Skeletal muscle tissue (tissue), 4 donors: Measurements from ENCODE around the gene ZNF146. TPM values are rescaled to one million over a fixed set of nuclear protein-coding genes. Genes with fewer than 3 reads are reported as not detected.
A peak's percentile ranks its signal among the peaks of the same experiment; 100 is the strongest.
"Not testable (repeated sequence)": the region's sequence is repeated elsewhere in the genome, so short reads cannot be mapped to it uniquely, and the experiment has no call there.

ENCODE experiments used
- H3K27ac ChIP-seq: one replicate; pipeline ENCODE4 v1.7.0; 2013; ENCODE audit warnings: mild to moderate bottlenecking, low read depth, low read length, inconsistent platforms
- H3K27me3 ChIP-seq, 3 donors: one replicate each; pipeline ENCODE4 v1.7.0; 2013; ENCODE audit warnings: low read length in 3 of 3; ENCODE audit not compliant: control insufficient read depth in 3 of 3, insufficient read depth in 3 of 3
- H3K36me3 ChIP-seq, 3 donors: one replicate each; pipeline ENCODE4 v1.7.0; 2013; ENCODE audit warnings: low read length in 3 of 3; ENCODE audit not compliant: control insufficient read depth in 3 of 3, insufficient read depth in 3 of 3
- H3K4me1 ChIP-seq, 3 donors: one replicate each; pipeline ENCODE4 v1.7.0; 2013; ENCODE audit warnings: low read length in 3 of 3, mild to moderate bottlenecking in 3 of 3; ENCODE audit not compliant: control insufficient read depth in 3 of 3, insufficient read depth in 3 of 3
- H3K4me3 ChIP-seq, 3 donors: one replicate each; pipeline ENCODE4 v1.7.0; 2013; ENCODE audit warnings: low read length in 3 of 3
- H3K9ac ChIP-seq, 3 donors: one replicate each; pipeline ENCODE4 v1.7.0; 2013; ENCODE audit warnings: low read length in 3 of 3, mild to moderate bottlenecking in 3 of 3, moderate library complexity in 2 of 3, low read depth in 1 of 3
- H3K9me3 ChIP-seq, 3 donors: one replicate each; pipeline ENCODE4 v1.7.0; 2013; ENCODE audit warnings: low read length in 3 of 3; ENCODE audit not compliant: control insufficient read depth in 3 of 3
- total RNA-seq: library from RNA; depleted of rRNA; stranded (reverse); fragments of >200 nt; gene quantifications from one replicate; pipeline ENCODE4 v1.2.3, GENCODE V29; 2014
- donor health status: Osteomylitis.

Gene ZNF146
- total RNA-seq: 45.9 TPM

DNA sequence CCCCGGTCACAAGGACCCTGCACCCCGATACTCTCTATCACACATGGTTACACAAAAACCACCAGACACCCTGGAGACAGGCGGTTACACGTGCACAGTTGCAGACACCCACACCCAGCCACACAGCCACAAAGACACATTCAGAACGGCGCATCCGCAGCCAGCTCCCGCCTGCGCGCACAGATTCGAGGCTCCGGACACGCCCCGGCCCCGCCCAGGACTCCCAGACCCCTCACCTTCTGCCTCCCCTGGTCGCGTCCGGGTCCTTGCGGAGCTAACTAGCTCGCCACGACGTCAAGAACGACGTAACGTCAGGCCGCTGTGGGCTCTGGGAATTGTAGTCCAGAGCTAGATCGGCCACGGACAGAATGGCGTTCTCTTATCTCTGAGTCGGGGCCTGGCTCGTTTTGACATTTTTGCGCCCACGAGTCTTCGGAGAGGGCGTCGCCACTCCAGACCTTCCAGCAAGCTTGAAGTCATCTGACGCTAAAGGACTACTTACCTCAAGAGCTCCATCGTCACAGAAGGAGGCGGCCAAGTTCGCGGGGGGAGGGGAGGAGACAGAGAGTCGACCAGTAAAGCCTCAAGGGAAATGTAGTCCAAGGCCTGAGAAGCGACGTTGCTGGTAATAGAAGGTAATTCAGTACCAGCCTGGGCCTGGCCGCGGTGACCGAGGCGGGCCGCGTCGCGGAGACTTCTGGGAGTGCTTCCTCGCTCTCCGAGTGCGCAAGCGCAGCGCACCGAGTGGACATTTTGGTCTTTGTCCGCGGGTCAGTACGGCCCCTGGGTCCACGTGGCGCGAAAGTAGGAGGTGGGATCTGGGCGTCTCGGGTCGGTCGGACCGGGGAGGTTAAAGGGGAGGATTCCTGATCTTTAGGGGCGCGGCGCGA is at the start of gene ZNF146, which contains the start of gene ZNF565:
Gene ZNF146 (plus strand): TSS at position 721 of the 890 bp plus-strand sequence. CDS start 21,335 bp downstream, outside the sequence.
Gene ZNF565 (minus strand): TSS at position 280 of the 890 bp plus-strand sequence. CDS start 12,680 bp downstream, outside the sequence.
- peak within 1 kb of the TSS; percentile 90 to 98 (median 94) for H3K9ac ChIP-seq
- H3K4me1 ChIP-seq: peaks cover 11 to 14% (median 12%) of the 10 kb centered on the region in 3 donors
- peak within 1 kb of the TSS; percentile 96 for H3K27ac ChIP-seq

DNA sequence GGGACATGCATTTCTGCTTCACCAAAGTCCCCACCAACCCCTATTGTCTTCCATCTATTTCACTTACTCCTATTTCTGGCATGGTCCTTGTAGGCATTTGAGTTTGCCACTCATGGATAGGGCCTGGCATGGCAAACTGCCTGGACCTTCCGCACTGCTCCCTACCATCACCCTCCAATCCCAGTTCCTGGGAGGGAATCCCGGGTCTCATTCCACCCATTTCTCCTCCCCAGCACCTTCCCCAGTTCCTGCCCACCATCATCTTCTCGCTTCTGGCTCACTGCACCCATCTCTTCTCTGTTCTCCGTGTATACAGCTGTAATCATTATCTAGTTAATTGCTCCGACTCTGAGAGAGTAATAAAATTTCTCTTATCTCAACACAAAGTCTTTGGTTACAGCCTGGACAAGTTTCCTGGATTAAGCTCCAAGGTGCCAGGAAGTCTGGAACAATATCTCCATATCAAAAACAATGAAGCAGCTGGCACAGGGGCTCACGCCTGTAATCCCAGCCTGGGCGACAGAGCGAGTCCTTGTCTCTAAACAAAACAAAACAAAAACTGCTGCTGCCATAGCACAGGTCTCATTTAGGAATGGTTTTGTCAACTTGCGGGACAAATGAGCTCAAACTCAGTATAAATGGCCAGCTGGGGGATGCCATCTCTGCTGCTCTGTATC is 45.7 kb upstream of the ZNF146 start:
- no peaks in the 10 kb centered on the region for H3K27me3 ChIP-seq
- peaks cover 10 to 13% (median 12%) of the 10 kb centered on the region in 3 donors for H3K4me1 ChIP-seq
- H3K36me3 ChIP-seq: no peaks in the 10 kb centered on the region
- no peaks in the 10 kb centered on the region for H3K9me3 ChIP-seq
- peak overlapping the region; percentile 4 to 32 (median 30) for H3K9ac ChIP-seq
- H3K4me3 ChIP-seq: peak overlapping the region in 1 of 3 donors; percentile 22
- H3K27ac ChIP-seq: peak overlapping the region; percentile 79

More for the DNA sequence above, at the start of gene ZNF146, which contains the start of gene ZNF565:
- Histone ChIP-seq H3K4me3 (peak within 1 kb of the TSS; percentile 84 to 100 (median 97)), H3K9me3 (no peaks in the 10 kb centered on the region), H3K27me3 (no peaks in the 10 kb centered on the region), H3K36me3 (no peaks in the 10 kb centered on the region)

DNA sequence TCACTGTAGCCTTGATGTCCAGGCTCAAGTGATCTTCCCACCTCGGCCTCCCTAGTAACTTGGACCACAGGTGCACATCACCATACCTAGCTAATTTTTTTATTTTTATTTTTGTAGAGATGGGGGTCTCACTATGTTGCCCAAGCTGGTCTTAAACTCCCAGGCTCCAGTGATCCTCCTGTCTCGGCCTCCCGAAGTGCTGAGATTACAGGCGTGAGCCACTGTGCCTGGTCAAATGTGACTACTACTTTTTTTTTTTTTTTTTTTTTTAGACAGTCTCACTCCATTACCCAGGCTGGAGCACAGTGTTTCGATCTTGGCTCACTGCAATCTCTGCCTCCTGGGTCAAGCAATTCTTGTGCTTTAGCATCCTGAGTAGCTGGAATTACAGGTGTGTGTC is 42.1 kb upstream of the ZNF146 start:
- H3K27me3 ChIP-seq: no peaks in the 10 kb centered on the region
- no peak overlapping the region for H3K9ac ChIP-seq

DNA sequence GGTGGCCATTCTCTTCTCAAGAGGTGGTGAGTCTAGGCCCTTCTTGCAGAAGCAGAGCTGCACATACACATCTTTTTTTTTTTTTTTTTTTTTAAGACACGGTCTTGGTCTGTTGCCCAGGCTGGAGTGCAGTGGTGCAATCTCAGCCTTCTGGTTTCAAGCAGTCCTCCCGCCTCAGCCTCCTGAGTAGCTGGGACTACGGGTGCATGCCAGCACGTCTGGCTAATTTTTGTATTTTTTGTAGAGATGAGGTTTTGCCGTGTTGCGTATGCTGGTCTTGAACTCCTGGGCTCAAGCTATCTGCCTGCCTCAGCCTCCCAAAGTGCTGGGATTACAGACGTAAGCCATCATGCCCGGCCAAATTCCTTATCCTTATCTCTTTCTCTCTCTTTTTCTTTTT is 41.1 kb upstream of the ZNF146 start:
- H3K4me3 ChIP-seq, H3K27ac ChIP-seq, H3K27me3 ChIP-seq, H3K9ac ChIP-seq, H3K36me3 ChIP-seq, H3K9me3 ChIP-seq: not testable (repeated sequence)
- peaks cover 9 to 13% (median 12%) of the 10 kb centered on the region in 3 donors for H3K4me1 ChIP-seq

More for the DNA sequence above, 42.1 kb upstream of the ZNF146 start:
- H3K9me3 ChIP-seq: no peaks in the 10 kb centered on the region
- H3K36me3 ChIP-seq: no peaks in the 10 kb centered on the region
- peaks cover 10 to 13% (median 12%) of the 10 kb centered on the region in 3 donors for H3K4me1 ChIP-seq
- H3K27ac ChIP-seq: no peak overlapping the region
- H3K4me3 ChIP-seq: no peak overlapping the region

DNA sequence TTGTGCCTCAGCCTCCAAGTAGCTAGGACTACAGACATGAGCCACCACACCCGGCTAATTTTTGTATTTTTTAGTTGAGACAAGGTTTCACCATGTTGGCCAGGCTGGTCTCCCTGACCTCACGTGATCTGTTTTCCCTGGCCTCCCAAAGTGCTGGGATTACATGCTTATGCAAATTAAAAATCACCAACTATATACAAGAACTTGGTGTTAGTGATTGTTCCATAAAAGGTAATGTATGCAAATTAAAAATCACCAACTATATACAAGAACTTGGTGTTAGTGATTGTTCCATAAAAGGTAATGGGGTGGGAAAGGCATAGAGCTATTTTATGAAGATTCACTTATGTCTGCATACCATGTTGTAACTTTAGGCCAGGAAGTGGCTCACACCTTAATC is 35.8 kb upstream of the ZNF146 start:
- peaks cover 6 to 11% (median 7%) of the 10 kb centered on the region in 3 donors for H3K36me3 ChIP-seq
- peaks cover 0 to 15% (median 6%) of the 10 kb centered on the region in 3 donors for H3K4me1 ChIP-seq
- not testable (repeated sequence) for H3K9ac ChIP-seq, H3K9me3 ChIP-seq, H3K27me3 ChIP-seq, H3K4me3 ChIP-seq, H3K27ac ChIP-seq

DNA sequence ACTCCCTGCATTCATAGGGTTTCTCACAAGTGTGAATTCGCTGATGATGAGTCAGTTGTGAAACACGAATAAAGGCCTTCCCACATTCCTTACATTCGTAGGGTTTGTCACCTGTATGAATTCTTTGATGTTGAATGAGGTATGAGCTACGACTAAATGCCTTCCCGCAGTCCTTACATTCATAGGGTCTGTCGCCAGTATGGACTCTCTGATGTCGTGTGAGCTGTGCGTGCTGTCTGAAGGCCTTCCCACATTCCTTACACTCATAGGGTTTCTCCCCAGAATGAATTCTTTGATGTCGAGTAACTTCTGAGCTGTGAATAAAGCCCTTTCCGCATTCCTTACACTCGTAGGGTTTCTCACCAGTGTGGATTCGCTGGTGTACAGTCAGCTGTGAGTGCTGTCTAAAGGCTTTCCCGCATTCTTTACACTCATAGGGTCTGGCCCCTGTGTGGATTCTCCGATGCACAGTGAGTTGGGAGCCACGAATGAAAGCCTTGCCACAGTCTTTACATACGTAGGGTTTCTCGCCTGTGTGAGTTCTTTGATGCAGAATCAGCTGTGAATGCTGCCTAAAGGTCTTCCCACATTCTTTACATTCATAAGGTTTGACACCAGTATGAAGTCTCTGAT is 32.2 kb upstream of the ZNF146 start:
- Histone ChIP-seq H3K27me3 (no peaks in the 10 kb centered on the region), H3K9me3 (no peaks in the 10 kb centered on the region), H3K9ac (no peak overlapping the region), H3K27ac (peak overlapping the region; percentile 77), H3K4me1 (peaks cover 0 to 15% (median 6%) of the 10 kb centered on the region in 3 donors), H3K36me3 (peaks cover 6 to 11% (median 7%) of the 10 kb centered on the region in 3 donors), H3K4me3 (no peak overlapping the region)

GRCh38 chr19:36183245-36183628 is 31.7 kb upstream of the ZNF146 start:
- Histone ChIP-seq H3K36me3 (peaks cover 6 to 11% (median 7%) of the 10 kb centered on the region in 3 donors), H3K27ac (peak overlapping the region; percentile 77), H3K4me3 (no peak overlapping the region), H3K4me1 (peaks cover 0 to 15% (median 6%) of the 10 kb centered on the region in 3 donors), H3K9me3 (no peaks in the 10 kb centered on the region), H3K9ac (no peak overlapping the region), H3K27me3 (no peaks in the 10 kb centered on the region)

DNA sequence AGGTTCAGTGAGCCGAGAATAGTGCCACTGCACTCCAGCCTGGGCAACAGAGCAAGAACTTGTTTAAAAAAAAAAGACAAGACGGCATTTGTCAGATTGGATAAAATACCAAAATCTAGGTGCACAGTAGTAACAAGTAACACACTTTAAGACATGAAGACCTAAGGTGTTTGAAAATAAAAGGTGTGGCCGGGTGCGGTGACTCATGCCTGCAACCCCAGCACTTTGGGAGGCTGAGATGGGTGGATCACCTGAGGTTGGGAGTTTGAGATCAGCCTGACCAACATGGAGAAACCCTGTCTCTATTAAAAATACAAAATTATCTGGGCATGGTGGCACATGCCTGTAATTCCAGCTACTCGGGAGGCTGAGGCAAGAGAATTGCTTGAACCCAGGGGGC is 28.2 kb upstream of the ZNF146 start:
- H3K27me3 ChIP-seq, H3K9me3 ChIP-seq, H3K9ac ChIP-seq, H3K4me3 ChIP-seq, H3K27ac ChIP-seq: not testable (repeated sequence)
- Histone ChIP-seq H3K36me3 (peaks cover 6 to 19% (median 7%) of the 10 kb centered on the region in 3 donors), H3K4me1 (peaks cover 0 to 15% (median 6%) of the 10 kb centered on the region in 3 donors)

GRCh38 chr19:36196249-36196648 is 18.7 kb upstream of the ZNF146 start:
- Histone ChIP-seq H3K9ac (no peak overlapping the region), H3K27me3 (no peaks in the 10 kb centered on the region), H3K27ac (no peak overlapping the region), H3K36me3 (peaks cover 8 to 25% (median 16%) of the 10 kb centered on the region in 3 donors), H3K9me3 (no peaks in the 10 kb centered on the region), H3K4me3 (no peak overlapping the region), H3K4me1 (no peaks in the 10 kb centered on the region)
